Neuronal stem cell (in vitro differentiated cells): ENCODE measurements around the gene MBTD1.
"Not testable (repeated sequence)": the region's sequence is repeated elsewhere in the genome, so short reads cannot be mapped to it uniquely, and the experiment has no call there.

Experiments
- DNase-seq: peaks from one replicate; pipeline ENCODE4 v3.0.0-alpha.2; 2013; ENCODE audit warnings: low spot score
- H2AFZ ChIP-seq: one replicate; pipeline ENCODE4 v1.6.1; 2013; ENCODE audit warnings: mild to moderate bottlenecking, low read length, inconsistent platforms
- H2AK5ac ChIP-seq: 2 replicates; pipeline ENCODE4 v1.6.1; 2013; ENCODE audit warnings: low read depth, mild to moderate bottlenecking, inconsistent platforms, low read length, moderate library complexity, mixed read lengths
- H2BK120ac ChIP-seq: 2 replicates; pipeline ENCODE4 v1.6.1; 2013; ENCODE audit warnings: low read depth, mild to moderate bottlenecking, inconsistent platforms, low read length, moderate library complexity, mixed read lengths
- H2BK12ac ChIP-seq: one replicate; pipeline ENCODE4 v1.6.1; 2013; ENCODE audit warnings: low read length, inconsistent platforms
- H2BK15ac ChIP-seq: 2 replicates; pipeline ENCODE4 v1.6.1; 2013; ENCODE audit warnings: mild to moderate bottlenecking, low read length, inconsistent platforms, mixed read lengths
- H2BK5ac ChIP-seq: one replicate; pipeline ENCODE4 v1.6.1; 2013; ENCODE audit warnings: inconsistent platforms, mild to moderate bottlenecking, low read length, moderate library complexity
- H3K14ac ChIP-seq: one replicate; pipeline ENCODE4 v1.6.1; 2013; ENCODE audit warnings: low read length, inconsistent platforms
- H3K18ac ChIP-seq: 2 replicates; pipeline ENCODE4 v1.6.1; 2013; ENCODE audit warnings: low read length, inconsistent platforms
- H3K23ac ChIP-seq: 2 replicates; pipeline ENCODE4 v1.6.1; 2013; ENCODE audit warnings: low read depth, mild to moderate bottlenecking, mixed read lengths, low read length, inconsistent platforms; ENCODE audit not compliant: poor library complexity
- H3K27ac ChIP-seq: replicated peaks from 3 replicates; pipeline ENCODE4 v1.5.1; 2013; ENCODE audit warnings: low read length, inconsistent platforms
- H3K27me3 ChIP-seq, 3 experiments: 2 replicates each; pipeline ENCODE4 v1.6.1; 2013; ENCODE audit warnings: low read length in 3 of 3, mild to moderate bottlenecking in 2 of 3, inconsistent platforms in 1 of 3, low read depth in 1 of 3, mixed read lengths in 1 of 3, moderate library complexity in 1 of 3; ENCODE audit not compliant: control insufficient read depth in 3 of 3, insufficient read depth in 3 of 3
- H3K36me3 ChIP-seq, 2 donors: replicated peaks in 1 of 2; 2 replicates each; pipeline ENCODE4 v1.6.1; 2013; ENCODE audit warnings: low read length in 2 of 2; ENCODE audit not compliant: control insufficient read depth in 2 of 2, insufficient read depth in 2 of 2
- H3K4ac ChIP-seq: 2 replicates; pipeline ENCODE4 v1.6.1; 2013; ENCODE audit warnings: inconsistent platforms, mild to moderate bottlenecking, low read length, moderate library complexity
- H3K4me1 ChIP-seq, 2 donors: 1 replicate in 1 of 2; 2 replicates in 1 of 2; pipeline ENCODE4 v1.6.1; 2013; ENCODE audit warnings: low read length in 2 of 2, low read depth in 1 of 2; ENCODE audit not compliant: control insufficient read depth in 2 of 2, insufficient read depth in 1 of 2
- H3K4me2 ChIP-seq: one replicate; pipeline ENCODE4 v1.6.1; 2013; ENCODE audit warnings: mild to moderate bottlenecking, low read length, inconsistent platforms; ENCODE audit not compliant: insufficient read depth, poor library complexity, severe bottlenecking
- H3K4me3 ChIP-seq, 2 donors: 2 replicates each; pipeline ENCODE4 v1.5.1; 2013; ENCODE audit warnings: low read length in 2 of 2, mild to moderate bottlenecking in 2 of 2, inconsistent platforms in 1 of 2, moderate library complexity in 1 of 2
- H3K79me1 ChIP-seq: one replicate; pipeline ENCODE4 v1.6.1; 2013; ENCODE audit warnings: low read depth, mild to moderate bottlenecking, inconsistent platforms, low read length, moderate library complexity
- H3K9ac ChIP-seq: one replicate; pipeline ENCODE4 v1.6.1; 2013; ENCODE audit warnings: mild to moderate bottlenecking, low read depth, low read length, inconsistent platforms; ENCODE audit not compliant: poor library complexity
- H3K9me3 ChIP-seq, 2 donors: replicated peaks in 1 of 2; 2 replicates each; pipeline versions ENCODE3 to v1.6.1; 2013; ENCODE audit warnings: low read length in 2 of 2, mild to moderate bottlenecking in 2 of 2, inconsistent platforms in 1 of 2, low read depth in 1 of 2, mixed read lengths in 1 of 2, moderate library complexity in 1 of 2; ENCODE audit not compliant: control insufficient read depth in 2 of 2, insufficient read depth in 1 of 2
- H4K8ac ChIP-seq: one replicate; pipeline ENCODE4 v1.6.1; 2013; ENCODE audit warnings: low read depth, mild to moderate bottlenecking, inconsistent platforms, low read length, moderate library complexity
- H4K91ac ChIP-seq: one replicate; pipeline ENCODE4 v1.6.1; 2013; ENCODE audit warnings: low read length, low read depth, mild to moderate bottlenecking, inconsistent platforms; ENCODE audit not compliant: poor library complexity
- WGBS, 2 donors: extraction: QIAGEN DNeasy Blood & Tissue Kit; methylation state at CpG; one replicate each; pipeline ENCODE4 v1.1.7; 2013; ENCODE audit warnings: missing lambda C conversion rate in 2 of 2, mixed read lengths in 1 of 2; ENCODE audit not compliant: insufficient read length in 2 of 2, insufficient replicate concordance in 1 of 2; ENCODE audit errors: extremely low coverage in 2 of 2; 5-methylcytosine and 5-hydroxymethylcytosine counted together

MBTD1 gene

GRCh38 chr17:51264466-51264865 lies 4.6 kb upstream of the MBTD1 start:
- not testable (repeated sequence) for H2BK12ac ChIP-seq, H3K18ac ChIP-seq, H4K8ac ChIP-seq, H3K27ac ChIP-seq, DNase-seq, H2AFZ ChIP-seq, H3K23ac ChIP-seq, H3K4me2 ChIP-seq, H3K9me3 ChIP-seq, H3K4me3 ChIP-seq, H2AK5ac ChIP-seq, H3K27me3 ChIP-seq, H3K4me1 ChIP-seq, H3K14ac ChIP-seq, H4K91ac ChIP-seq, H2BK120ac ChIP-seq, H3K4ac ChIP-seq, H2BK15ac ChIP-seq, H2BK5ac ChIP-seq, H3K9ac ChIP-seq
- no CpG with 5 or more reads among the region's 4 CpGs for WGBS, 2 donors
- peaks cover 13% of the 10 kb centered on the region for H3K79me1 ChIP-seq
- peaks cover 18 to 71% of the 10 kb centered on the region in 2 donors for H3K36me3 ChIP-seq

DNA sequence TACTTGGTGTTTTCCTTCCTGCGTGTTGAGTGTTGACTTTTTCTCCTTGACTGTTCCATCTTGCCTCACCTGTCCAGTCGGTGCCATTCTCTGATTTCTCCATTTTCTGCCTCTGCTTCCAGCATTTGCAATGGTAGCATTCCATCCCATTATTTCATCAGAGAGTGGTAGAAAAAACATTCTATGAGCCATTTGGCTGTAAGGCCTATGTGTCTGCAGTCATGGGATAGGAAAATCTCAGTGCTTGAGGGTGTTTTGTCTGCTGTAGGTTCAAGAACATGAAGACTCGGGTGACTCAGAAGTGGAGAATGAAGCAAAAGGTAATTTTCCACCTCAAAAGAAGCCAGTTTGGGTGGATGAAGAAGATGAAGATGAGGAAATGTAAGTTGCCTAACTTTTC lies 3.2 kb upstream of the MBTD1 start:
- Histone ChIP-seq H2BK5ac (no peak overlapping the region), H3K9me3 (no peaks in the 10 kb centered on the region), H2BK15ac (no peak overlapping the region), H3K36me3 (peaks cover 12 to 66% of the 10 kb centered on the region in 2 donors), H3K27ac (no peak overlapping the region), H3K23ac (no peak overlapping the region), H3K4me1 (peaks cover 6 to 11% of the 10 kb centered on the region in 2 donors), H2BK120ac (no peak overlapping the region), H2AK5ac (no peak overlapping the region), H3K9ac (no peak overlapping the region), H3K27me3 (no peaks in the 10 kb centered on the region), H2BK12ac (no peak overlapping the region), H3K79me1 (peaks cover 13% of the 10 kb centered on the region), H3K4me3 (no peak overlapping the region), H3K4me2 (no peak overlapping the region), H3K18ac (no peak overlapping the region), H4K8ac (no peak overlapping the region), H3K4ac (no peak overlapping the region), H3K14ac (no peak overlapping the region), H4K91ac (no peak overlapping the region), H2AFZ (no peak overlapping the region)
- no CpG with 5 or more reads among the region's 3 CpGs for WGBS, 2 donors
- no peak for DNase-seq

GRCh38 chr17:51261024-51261963 lies 1.4 kb upstream of the MBTD1 start:
- no peak for DNase-seq
- Histone ChIP-seq H3K4ac (no peak overlapping the region), H3K27me3 (no peaks in the 10 kb centered on the region), H2BK15ac (no peak overlapping the region), H4K8ac (no peak overlapping the region), H2BK5ac (peak overlapping the region; percentile 94), H2BK12ac (no peak overlapping the region), H3K4me2 (peak overlapping the region; percentile 86), H3K79me1 (peaks cover 13% of the 10 kb centered on the region), H3K14ac (peak overlapping the region; percentile 94), H3K4me3 (peak overlapping the region; percentile 73 to 99), H3K18ac (no peak overlapping the region), H3K36me3 (peaks cover 5 to 69% of the 10 kb centered on the region in 2 donors), H3K27ac (peak overlapping the region; percentile 95), H2AK5ac (no peak overlapping the region), H3K9ac (peak overlapping the region; percentile 99), H2AFZ (peak overlapping the region; percentile 95), H3K4me1 (peaks cover 6 to 13% of the 10 kb centered on the region in 2 donors), H3K9me3 (no peaks in the 10 kb centered on the region), H4K91ac (no peak overlapping the region), H2BK120ac (no peak overlapping the region), H3K23ac (peak overlapping the region; percentile 99)
- no CpG with 5 or more reads among the region's 42 CpGs for WGBS, 2 donors
